ENCODE results near the gene ARHGAP27. TPM values are rescaled to one million over a fixed set of nuclear protein-coding genes. Genes with fewer than 3 reads are reported as not detected.

The ARHGAP27 gene
- polyA plus RNA-seq, 1 donor (not counting 4 experiments of a cell fraction or from before 2014, with no cell fraction given): 14.4 TPM

DNA sequence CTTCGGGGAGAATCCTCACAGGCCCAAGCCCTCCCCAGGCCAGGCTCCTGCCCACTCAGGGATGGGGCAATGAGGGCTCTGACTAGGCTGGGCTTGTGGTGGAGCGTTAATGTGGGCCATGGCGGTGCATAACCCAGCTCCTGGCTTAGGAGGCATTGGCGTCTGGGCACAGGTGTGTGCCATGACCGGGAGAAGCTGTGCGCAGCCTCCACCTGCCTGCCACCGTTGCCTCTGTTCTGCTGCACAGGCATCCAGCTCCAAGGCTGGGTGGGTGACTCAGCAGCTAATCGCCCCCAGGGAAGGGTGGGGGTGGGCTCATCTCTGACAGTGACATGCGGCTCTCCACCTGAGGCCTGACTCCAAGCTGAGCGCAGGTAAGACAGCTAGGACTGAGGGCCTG lies 3.5 kb upstream of the ARHGAP27 start:
- dilution Hi-C loops (cut with MboI; ENCODE audit: extremely low pct_ligation_motif_present, low sequenced_read_pairs): no loop called here
- no peak for TF ChIP-seq EZH2 (IDR thresholded peaks at IDR 0.05; ENCODE audit: low read length)
- TF ChIP-seq, protein P1, sequence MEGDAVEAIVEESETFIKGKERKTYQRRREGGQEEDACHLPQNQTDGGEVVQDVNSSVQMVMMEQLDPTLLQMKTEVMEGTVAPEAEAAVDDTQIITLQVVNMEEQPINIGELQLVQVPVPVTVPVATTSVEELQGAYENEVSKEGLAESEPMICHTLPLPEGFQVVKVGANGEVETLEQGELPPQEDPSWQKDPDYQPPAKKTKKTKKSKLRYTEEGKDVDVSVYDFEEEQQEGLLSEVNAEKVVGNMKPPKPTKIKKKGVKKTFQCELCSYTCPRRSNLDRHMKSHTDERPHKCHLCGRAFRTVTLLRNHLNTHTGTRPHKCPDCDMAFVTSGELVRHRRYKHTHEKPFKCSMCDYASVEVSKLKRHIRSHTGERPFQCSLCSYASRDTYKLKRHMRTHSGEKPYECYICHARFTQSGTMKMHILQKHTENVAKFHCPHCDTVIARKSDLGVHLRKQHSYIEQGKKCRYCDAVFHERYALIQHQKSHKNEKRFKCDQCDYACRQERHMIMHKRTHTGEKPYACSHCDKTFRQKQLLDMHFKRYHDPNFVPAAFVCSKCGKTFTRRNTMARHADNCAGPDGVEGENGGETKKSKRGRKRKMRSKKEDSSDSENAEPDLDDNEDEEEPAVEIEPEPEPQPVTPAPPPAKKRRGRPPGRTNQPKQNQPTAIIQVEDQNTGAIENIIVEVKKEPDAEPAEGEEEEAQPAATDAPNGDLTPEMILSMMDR (optimal IDR thresholded peaks at IDR 0.05 in 1 of 3, IDR thresholded peaks at IDR 0.05 in 1 of 3, conservative IDR thresholded peaks at IDR 0.05 in 1 of 3; ENCODE audit: extremely low read depth in 1 of 3, insufficient read depth in 2 of 3, low read length in 3 of 3): no peak
- DNase-seq (ENCODE audit: low read depth, low spot score) (no peak), FAIRE-seq (no peak)
- H4K20me1 ChIP-seq (ENCODE audit: control insufficient read depth, extremely low read depth, insufficient read depth, low read length): no peaks in the 10 kb centered on the region
- peaks cover 5% of the 10 kb centered on the region for H3K9me1 ChIP-seq (ENCODE audit: control insufficient read depth, extremely low read depth, insufficient read depth, low read length)
- no peaks in the 10 kb centered on the region for H3K9me3 ChIP-seq (ENCODE audit: control insufficient read depth, low read depth, low read length)
- peaks cover 32% of the 10 kb centered on the region for H3K4me1 ChIP-seq (ENCODE audit: control insufficient read depth, extremely low read depth, insufficient read depth, low read length)
- H3K4me3 ChIP-seq (ENCODE audit: control insufficient read depth in 2 of 3, extremely low read depth in 1 of 3, insufficient read depth in 2 of 3, low read depth in 1 of 3, low read length in 3 of 3): no peak overlapping the region
- no peak overlapping the region for H3K27ac ChIP-seq (ENCODE audit: control insufficient read depth, insufficient read depth, low read length)
- no peak overlapping the region for H3K9ac ChIP-seq (ENCODE audit: control insufficient read depth, extremely low read depth, insufficient read depth, low read length)
- H3K79me2 ChIP-seq (ENCODE audit: control insufficient read depth, insufficient read depth, low read length): no peaks in the 10 kb centered on the region
- H3K4me2 ChIP-seq (ENCODE audit: control insufficient read depth, extremely low read depth, insufficient read depth, low read depth, low read length): no peak overlapping the region
- no peak overlapping the region for H2AFZ ChIP-seq (ENCODE audit: control insufficient read depth, low read length)
- H3K27me3 ChIP-seq (ENCODE audit: control insufficient read depth, extremely low read depth, insufficient read depth, low read length): no peaks in the 10 kb centered on the region
- H3K36me3 ChIP-seq (ENCODE audit: control insufficient read depth in 2 of 2, extremely low read depth in 1 of 2, insufficient read depth in 2 of 2, low read length in 2 of 2): peaks cover 4 to 12% of the 10 kb centered on the region in 2 experiments

DNA sequence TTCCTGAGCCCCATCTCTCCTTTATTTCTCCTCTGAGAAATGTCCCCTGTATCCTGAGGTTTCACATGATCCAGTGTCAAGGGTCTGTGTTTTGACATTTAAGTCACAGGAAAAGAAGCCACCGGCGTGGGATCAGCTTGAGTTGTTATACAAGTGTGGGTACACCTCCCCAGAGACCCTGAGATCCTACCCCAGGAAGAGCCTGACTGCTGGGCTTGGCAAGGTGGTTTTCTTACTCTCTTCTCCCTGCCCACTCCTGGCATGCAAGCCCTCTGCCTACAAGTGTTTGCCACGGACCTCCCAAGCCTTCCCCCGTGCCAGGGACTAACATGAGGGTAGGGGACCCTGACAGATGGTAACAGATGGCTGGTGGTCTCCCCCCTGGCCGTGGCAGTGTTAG lies 2.8 kb upstream of the ARHGAP27 start:
- H3K4me3 ChIP-seq (ENCODE audit: control insufficient read depth in 2 of 3, extremely low read depth in 1 of 3, insufficient read depth in 2 of 3, low read depth in 1 of 3, low read length in 3 of 3): no peak overlapping the region
- no peak for FAIRE-seq
- no peaks in the 10 kb centered on the region for H3K9me3 ChIP-seq (ENCODE audit: control insufficient read depth, low read depth, low read length)
- H3K36me3 ChIP-seq (ENCODE audit: control insufficient read depth in 2 of 2, extremely low read depth in 1 of 2, insufficient read depth in 2 of 2, low read length in 2 of 2): peaks cover 4 to 12% of the 10 kb centered on the region in 2 experiments
- H3K4me1 ChIP-seq (ENCODE audit: control insufficient read depth, extremely low read depth, insufficient read depth, low read length): peaks cover 31% of the 10 kb centered on the region
- TF ChIP-seq EZH2 (IDR thresholded peaks at IDR 0.05; ENCODE audit: low read length): no peak
- TF ChIP-seq, protein P1 (optimal IDR thresholded peaks at IDR 0.05 in 1 of 3, IDR thresholded peaks at IDR 0.05 in 1 of 3, conservative IDR thresholded peaks at IDR 0.05 in 1 of 3; ENCODE audit: extremely low read depth in 1 of 3, insufficient read depth in 2 of 3, low read length in 3 of 3): no peak
- dilution Hi-C loops (cut with MboI; ENCODE audit: extremely low pct_ligation_motif_present, low sequenced_read_pairs): no loop called here
- no peak overlapping the region for H3K4me2 ChIP-seq (ENCODE audit: control insufficient read depth, extremely low read depth, insufficient read depth, low read depth, low read length)
- H3K27me3 ChIP-seq (ENCODE audit: control insufficient read depth, extremely low read depth, insufficient read depth, low read length): peaks cover 2% of the 10 kb centered on the region
- no peaks in the 10 kb centered on the region for H4K20me1 ChIP-seq (ENCODE audit: control insufficient read depth, extremely low read depth, insufficient read depth, low read length)
- H3K9ac ChIP-seq (ENCODE audit: control insufficient read depth, extremely low read depth, insufficient read depth, low read length): no peak overlapping the region
- H3K9me1 ChIP-seq (ENCODE audit: control insufficient read depth, extremely low read depth, insufficient read depth, low read length): peaks cover 5% of the 10 kb centered on the region
- no peak overlapping the region for H3K27ac ChIP-seq (ENCODE audit: control insufficient read depth, insufficient read depth, low read length)
- H3K79me2 ChIP-seq (ENCODE audit: control insufficient read depth, insufficient read depth, low read length): no peaks in the 10 kb centered on the region
- no peak for DNase-seq (ENCODE audit: low read depth, low spot score)
- H2AFZ ChIP-seq (ENCODE audit: control insufficient read depth, low read length): no peak overlapping the region
